Stimulated activated CD4-positive, alpha-beta T cell treated with anti-CD3 and anti-CD28 coated beads, Interleukin-1b, Interleukin-23, amount 100 ng/mL, for 48 hours (primary cell): ENCODE measurements around the gene TPRG1.

Source experiments
- DNase-seq: peaks from one replicate; pipeline ENCODE4 v3.0.0-alpha.2; 2020

Gene TPRG1

DNA sequence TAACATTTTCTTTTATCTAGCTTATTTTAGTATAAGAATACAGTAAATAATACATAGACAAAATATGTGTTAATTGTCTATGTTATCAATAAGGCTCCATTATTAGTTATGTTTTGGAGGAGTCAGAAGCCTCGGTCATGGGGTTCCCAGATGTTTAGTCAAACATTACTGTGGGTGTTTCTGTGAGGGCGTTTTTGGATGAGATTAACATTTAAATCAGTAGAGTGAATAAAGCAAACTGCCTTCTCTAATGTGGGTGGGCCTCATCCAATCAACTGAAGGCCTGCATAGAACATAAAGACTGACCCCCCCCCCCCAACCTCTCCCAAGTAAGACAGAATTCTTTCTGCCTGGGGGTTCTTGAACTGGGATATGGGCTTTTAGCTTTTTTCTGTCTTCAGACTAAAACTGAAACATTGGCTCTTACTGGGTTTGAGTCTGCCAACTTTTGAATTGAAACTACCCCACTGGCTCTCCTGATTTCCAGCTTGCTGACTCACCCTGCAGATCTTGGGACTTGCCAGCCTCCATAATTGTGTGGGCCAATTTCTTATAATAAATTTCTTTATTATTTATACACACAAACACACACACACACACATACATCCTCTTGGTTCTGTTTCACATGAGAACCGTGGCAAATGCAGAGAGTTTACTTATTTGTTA, 192.0 kb downstream of the TPRG1 start:
- no peak for DNase-seq

DNA sequence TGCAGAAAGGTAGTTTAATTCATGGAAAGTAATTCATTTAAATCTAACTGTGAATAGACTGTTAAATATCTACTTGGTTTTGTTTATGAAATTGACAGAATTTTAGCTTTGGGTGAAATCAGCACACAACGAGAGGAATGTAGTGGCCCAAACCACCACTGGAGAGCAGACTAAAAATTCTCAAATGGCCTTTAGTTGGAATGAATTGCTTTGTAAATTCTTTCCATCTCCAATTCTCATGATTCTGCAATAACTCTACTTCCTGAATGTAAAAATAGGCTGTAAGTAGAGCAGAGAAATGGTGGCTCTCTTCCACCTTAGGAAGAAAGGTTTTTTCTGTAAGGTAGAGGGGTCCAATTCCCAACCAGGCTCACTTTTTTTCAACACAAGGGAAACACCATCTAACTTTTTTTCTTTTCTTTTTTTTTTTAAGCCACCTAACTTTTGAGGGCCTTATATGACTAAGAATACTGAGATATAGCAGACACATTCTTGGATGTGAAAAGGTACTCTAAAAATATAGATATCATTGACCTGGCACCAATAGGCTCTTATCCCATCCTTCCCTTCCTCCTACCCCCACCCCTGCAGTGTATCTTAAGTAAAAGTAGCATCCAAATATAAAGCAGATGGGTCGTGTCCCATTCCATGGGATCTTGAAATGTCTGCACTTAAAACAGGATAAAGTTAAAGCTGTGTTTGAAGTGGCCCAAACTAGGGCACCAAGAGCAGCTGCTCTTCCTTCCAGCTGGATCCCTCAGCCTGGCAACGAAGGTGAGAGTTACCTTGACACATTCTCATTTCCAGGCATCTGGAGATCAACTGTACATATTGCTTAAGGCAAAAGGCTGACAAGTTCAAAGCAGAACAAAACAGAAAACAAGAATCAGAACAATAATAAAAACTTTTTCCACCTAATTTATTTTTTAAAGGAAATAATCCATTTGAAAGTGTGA, 194.1 kb downstream of the TPRG1 start:
- DNase-seq = no peak

DNA sequence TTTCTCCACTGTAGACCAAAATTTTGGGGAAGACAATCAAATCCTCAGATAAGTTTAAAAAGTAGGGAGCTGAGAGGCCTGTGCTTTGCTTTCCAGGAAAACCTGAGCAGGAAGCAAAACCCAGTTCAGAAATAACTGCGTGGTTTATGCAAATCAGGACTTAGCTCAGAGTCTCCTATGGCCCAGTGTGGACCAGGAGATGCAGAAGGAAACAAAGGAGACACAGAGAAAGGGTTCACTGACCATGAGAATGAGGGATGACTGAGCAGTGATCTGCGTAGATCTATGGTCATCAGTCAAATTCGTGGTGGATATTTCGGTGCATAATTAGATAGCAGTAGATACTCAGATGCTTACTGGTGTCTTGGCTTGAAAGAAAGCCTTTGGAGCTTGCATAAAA, 196.6 kb downstream of the TPRG1 start:
- no peak for DNase-seq

DNA sequence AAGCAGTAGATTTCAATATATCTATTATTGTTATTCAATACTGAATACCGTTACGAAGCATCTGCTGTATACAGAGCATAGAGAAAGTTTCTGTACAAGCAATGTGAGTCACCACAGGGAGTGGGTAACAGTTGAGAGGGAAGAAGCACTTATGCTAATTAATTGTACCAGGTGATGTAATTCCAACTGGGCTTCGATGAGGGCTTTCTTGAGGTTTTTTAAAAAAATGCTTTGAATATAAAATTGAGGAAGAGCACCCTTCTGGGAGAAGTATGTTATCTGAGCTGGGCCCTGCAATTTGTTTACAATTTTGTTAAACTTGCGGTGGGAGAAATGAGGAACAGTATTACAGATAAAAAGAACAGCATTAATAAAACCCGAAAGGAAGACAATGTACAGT, 197.9 kb downstream of the TPRG1 start:
- DNase-seq = no peak

GRCh38 chr3:189372243-189372642, 200.5 kb downstream of the TPRG1 start:
- DNase-seq = no peak
